Measurements from ENCODE around the gene SLC41A2.
A peak's percentile ranks its signal among the peaks of the same experiment; 100 is the strongest.

The SLC41A2 gene

GRCh38 chr12:104976703-104977102 is 18.6 kb upstream of the SLC41A2 start:
- H4K91ac ChIP-seq (ENCODE audit: low read length) = no peak overlapping the region

GRCh38 chr12:104975587-104976343 is 17.7 kb upstream of the SLC41A2 start:
- H3K9ac ChIP-seq (ENCODE audit: low read length) = no peak overlapping the region
- WGBS = 53% methylated on average over 2 of the region's 4 CpGs

More at GRCh38 chr12:104976703-104977102, 18.6 kb upstream of the SLC41A2 start:
- Histone ChIP-seq H2BK12ac (ENCODE audit: low read length in 2 of 2) (no peak overlapping the region), H3K4me3 (ENCODE audit: insufficient read depth in 1 of 2, low read depth in 1 of 2, low read length in 2 of 2) (no peak overlapping the region), H3K14ac (ENCODE audit: low read length in 2 of 2) (no peak overlapping the region), H3K27ac (ENCODE audit: low read length, poor library complexity, severe bottlenecking) (no peak overlapping the region), H3K36me3 (ENCODE audit: control insufficient read depth in 1 of 2, insufficient read depth in 2 of 2, low read depth in 1 of 2, low read length in 2 of 2) (no peaks in the 10 kb centered on the region), H3K23ac (ENCODE audit: low read length in 2 of 2) (no peak overlapping the region), H2BK5ac (ENCODE audit: low read depth, low read length, poor library complexity, severe bottlenecking) (no peak overlapping the region), H2AK5ac (ENCODE audit: low read length, severe bottlenecking) (no peak overlapping the region), H3K79me1 (replicated peaks; ENCODE audit: low read length, poor library complexity, severe bottlenecking) (no peaks in the 10 kb centered on the region), H3K9me3 (ENCODE audit: control insufficient read depth, low read length) (no peaks in the 10 kb centered on the region), H3K4ac (ENCODE audit: low read depth in 1 of 2, low read length in 2 of 2) (no peak overlapping the region), H2AFZ (ENCODE audit: low read depth, low read length) (no peak overlapping the region), H3K9ac (ENCODE audit: low read length) (no peak overlapping the region), H4K8ac (ENCODE audit: low read length) (no peak overlapping the region), H2BK15ac (ENCODE audit: low read depth, poor library complexity, severe bottlenecking) (no peak overlapping the region), H3K18ac (ENCODE audit: low read depth in 1 of 2, low read length in 2 of 2) (no peak overlapping the region), H3K4me2 (ENCODE audit: low read length, poor library complexity, severe bottlenecking) (no peak overlapping the region), H3K27me3 (ENCODE audit: control insufficient read depth in 1 of 2, insufficient read depth in 1 of 2, low read length in 2 of 2) (peaks cover 0 to 3% of the 10 kb centered on the region in 2 experiments), H2BK120ac (ENCODE audit: low read depth, low read length) (no peak overlapping the region), H3K4me1 (ENCODE audit: control insufficient read depth, insufficient read depth, low read depth, low read length) (no peaks in the 10 kb centered on the region)
- 82% methylated on average over 8 of the region's 8 CpGs for WGBS
- DNase-seq = no peak

GRCh38 chr12:104974626-104975290 is 16.7 kb upstream of the SLC41A2 start:
- no peak overlapping the region for H2BK120ac ChIP-seq (ENCODE audit: low read depth, low read length)
- H3K4me3 ChIP-seq (ENCODE audit: insufficient read depth in 1 of 2, low read depth in 1 of 2, low read length in 2 of 2) = no peak overlapping the region
- no peak overlapping the region for H2AK5ac ChIP-seq (ENCODE audit: low read length, severe bottlenecking)
- H2BK12ac ChIP-seq (ENCODE audit: low read length in 2 of 2) = no peak overlapping the region
- no peak overlapping the region for H3K4ac ChIP-seq (ENCODE audit: low read depth in 1 of 2, low read length in 2 of 2)
- H4K91ac ChIP-seq (ENCODE audit: low read length) = no peak overlapping the region
- 83% methylated on average over 7 of the region's 7 CpGs for whole genome bisulfite sequencing
- H3K9me3 ChIP-seq (ENCODE audit: control insufficient read depth, low read length) = no peaks in the 10 kb centered on the region
- no peak overlapping the region for H3K18ac ChIP-seq (ENCODE audit: low read depth in 1 of 2, low read length in 2 of 2)
- H2BK15ac ChIP-seq (ENCODE audit: low read depth, poor library complexity, severe bottlenecking) = no peak overlapping the region
- H3K14ac ChIP-seq (ENCODE audit: low read length in 2 of 2) = no peak overlapping the region
- no peak overlapping the region for H2AFZ ChIP-seq (ENCODE audit: low read depth, low read length)
- peak; percentile 30 for DNase-seq
- no peaks in the 10 kb centered on the region for H3K79me1 ChIP-seq (replicated peaks; ENCODE audit: low read length, poor library complexity, severe bottlenecking)
- H3K23ac ChIP-seq (ENCODE audit: low read length in 2 of 2) = no peak overlapping the region
- no peaks in the 10 kb centered on the region for H3K36me3 ChIP-seq (ENCODE audit: control insufficient read depth in 1 of 2, insufficient read depth in 2 of 2, low read depth in 1 of 2, low read length in 2 of 2)
- no peaks in the 10 kb centered on the region for H3K4me1 ChIP-seq (ENCODE audit: control insufficient read depth, insufficient read depth, low read depth, low read length)
- no peak overlapping the region for H4K8ac ChIP-seq (ENCODE audit: low read length)
- H3K27ac ChIP-seq (ENCODE audit: low read length, poor library complexity, severe bottlenecking) = no peak overlapping the region
- peaks cover 0 to 3% of the 10 kb centered on the region in 2 experiments for H3K27me3 ChIP-seq (ENCODE audit: control insufficient read depth in 1 of 2, insufficient read depth in 1 of 2, low read length in 2 of 2)
- no peak overlapping the region for H2BK5ac ChIP-seq (ENCODE audit: low read depth, low read length, poor library complexity, severe bottlenecking)
- H3K9ac ChIP-seq (ENCODE audit: low read length) = no peak overlapping the region
- H3K4me2 ChIP-seq (ENCODE audit: low read length, poor library complexity, severe bottlenecking) = no peak overlapping the region

More at GRCh38 chr12:104975587-104976343, 17.7 kb upstream of the SLC41A2 start:
- H3K36me3 ChIP-seq (ENCODE audit: control insufficient read depth in 1 of 2, insufficient read depth in 2 of 2, low read depth in 1 of 2, low read length in 2 of 2) = no peaks in the 10 kb centered on the region
- no peak overlapping the region for H2AK5ac ChIP-seq (ENCODE audit: low read length, severe bottlenecking)
- no peak overlapping the region for H3K4me3 ChIP-seq (ENCODE audit: insufficient read depth in 1 of 2, low read depth in 1 of 2, low read length in 2 of 2)
- no peak overlapping the region for H3K18ac ChIP-seq (ENCODE audit: low read depth in 1 of 2, low read length in 2 of 2)
- H3K4ac ChIP-seq (ENCODE audit: low read depth in 1 of 2, low read length in 2 of 2) = no peak overlapping the region
- H4K8ac ChIP-seq (ENCODE audit: low read length) = no peak overlapping the region
- H3K4me1 ChIP-seq (ENCODE audit: control insufficient read depth, insufficient read depth, low read depth, low read length) = no peaks in the 10 kb centered on the region
- no peaks in the 10 kb centered on the region for H3K79me1 ChIP-seq (replicated peaks; ENCODE audit: low read length, poor library complexity, severe bottlenecking)
- no peak overlapping the region for H2BK120ac ChIP-seq (ENCODE audit: low read depth, low read length)
- H2BK5ac ChIP-seq (ENCODE audit: low read depth, low read length, poor library complexity, severe bottlenecking) = no peak overlapping the region
- no peak overlapping the region for H4K91ac ChIP-seq (ENCODE audit: low read length)
- H2AFZ ChIP-seq (ENCODE audit: low read depth, low read length) = no peak overlapping the region
- H3K23ac ChIP-seq (ENCODE audit: low read length in 2 of 2) = no peak overlapping the region
- no peaks in the 10 kb centered on the region for H3K9me3 ChIP-seq (ENCODE audit: control insufficient read depth, low read length)
- H2BK12ac ChIP-seq (ENCODE audit: low read length in 2 of 2) = no peak overlapping the region
- H3K27me3 ChIP-seq (ENCODE audit: control insufficient read depth in 1 of 2, insufficient read depth in 1 of 2, low read length in 2 of 2) = peaks cover 0 to 3% of the 10 kb centered on the region in 2 experiments
- no peak overlapping the region for H3K14ac ChIP-seq (ENCODE audit: low read length in 2 of 2)
- no peak overlapping the region for H2BK15ac ChIP-seq (ENCODE audit: low read depth, poor library complexity, severe bottlenecking)
- peak; percentile 53 for DNase-seq
- no peak overlapping the region for H3K4me2 ChIP-seq (ENCODE audit: low read length, poor library complexity, severe bottlenecking)
- no peak overlapping the region for H3K27ac ChIP-seq (ENCODE audit: low read length, poor library complexity, severe bottlenecking)

- no peak for DNase-seq
- no peaks in the 10 kb centered on the region for H3K9me3 ChIP-seq (ENCODE audit: control insufficient read depth, low read length)
- 100% methylated on average over 3 of the region's 5 CpGs for WGBS
These were observed 15.2 kb upstream of the SLC41A2 start for GRCh38 chr12:104973250-104973649.

More at GRCh38 chr12:104973250-104973649, 15.2 kb upstream of the SLC41A2 start:
- Histone ChIP-seq H3K36me3 (ENCODE audit: control insufficient read depth in 1 of 2, insufficient read depth in 2 of 2, low read depth in 1 of 2, low read length in 2 of 2) (no peaks in the 10 kb centered on the region), H3K9ac (ENCODE audit: low read length) (no peak overlapping the region), H2BK120ac (ENCODE audit: low read depth, low read length) (no peak overlapping the region), H3K4me2 (ENCODE audit: low read length, poor library complexity, severe bottlenecking) (no peak overlapping the region), H2BK15ac (ENCODE audit: low read depth, poor library complexity, severe bottlenecking) (no peak overlapping the region), H3K18ac (ENCODE audit: low read depth in 1 of 2, low read length in 2 of 2) (no peak overlapping the region), H2AFZ (ENCODE audit: low read depth, low read length) (no peak overlapping the region), H3K4me3 (ENCODE audit: insufficient read depth in 1 of 2, low read depth in 1 of 2, low read length in 2 of 2) (no peak overlapping the region), H3K4ac (ENCODE audit: low read depth in 1 of 2, low read length in 2 of 2) (no peak overlapping the region), H3K79me1 (replicated peaks; ENCODE audit: low read length, poor library complexity, severe bottlenecking) (no peaks in the 10 kb centered on the region), H2BK12ac (ENCODE audit: low read length in 2 of 2) (no peak overlapping the region), H3K27ac (ENCODE audit: low read length, poor library complexity, severe bottlenecking) (no peak overlapping the region), H3K14ac (ENCODE audit: low read length in 2 of 2) (no peak overlapping the region), H3K27me3 (ENCODE audit: control insufficient read depth in 1 of 2, insufficient read depth in 1 of 2, low read length in 2 of 2) (peaks cover 0 to 3% of the 10 kb centered on the region in 2 experiments), H4K91ac (ENCODE audit: low read length) (no peak overlapping the region), H2BK5ac (ENCODE audit: low read depth, low read length, poor library complexity, severe bottlenecking) (no peak overlapping the region), H3K4me1 (ENCODE audit: control insufficient read depth, insufficient read depth, low read depth, low read length) (no peaks in the 10 kb centered on the region), H4K8ac (ENCODE audit: low read length) (no peak overlapping the region), H2AK5ac (ENCODE audit: low read length, severe bottlenecking) (no peak overlapping the region), H3K23ac (ENCODE audit: low read length in 2 of 2) (no peak overlapping the region)

All from mesenchymal stem cell (in vitro differentiated cells and primary cell).